ENCODE results near the gene STK25. TPM values are rescaled to one million over a fixed set of nuclear protein-coding genes. Genes with fewer than 3 reads are reported as not detected.

STK25 gene
- total and polyA plus RNA-seq, 2 of the 8 experiments (the other 6 are each of a cell fraction or from before 2014, with no cell fraction given): 159 to 546 TPM

- CTCF ChIA-PET (ENCODE audit: partially characterized antibody): no interaction called here
- FAIRE-seq: no peak
- WGBS, 2 experiments (ENCODE audit: extremely low coverage in 1 of 2, insufficient coverage in 1 of 2, insufficient read length in 1 of 2, insufficient replicate concordance in 2 of 2, low coverage in 1 of 2, low lambda C conversion rate in 2 of 2, missing lambda C conversion rate in 1 of 2): 96% methylated on average over 18 of the region's 18 CpGs; no CpG with 5 or more reads in 1 of the 2 experiments
Measured at GRCh38 chr2:241463276-241464135, 44.9 kb downstream of the STK25 start.

More at GRCh38 chr2:241463276-241464135, 44.9 kb downstream of the STK25 start:
- H3K4ac ChIP-seq (replicated peaks; ENCODE audit: insufficient read length, low read depth, low read length): no peak overlapping the region
- H3K4me1 ChIP-seq (replicated peaks in 1 of 4; ENCODE audit: control insufficient read depth in 3 of 4, insufficient read depth in 4 of 4, low read length in 3 of 4): no peaks in the 10 kb centered on the region
- H3K36me3 ChIP-seq (ENCODE audit: control insufficient read depth in 2 of 4, insufficient read depth in 4 of 4, low read length in 3 of 4): no peaks in the 10 kb centered on the region
- peaks cover 0 to 3% of the 10 kb centered on the region in 2 experiments for H4K20me1 ChIP-seq (replicated peaks in 1 of 2; ENCODE audit: control insufficient read depth in 1 of 2, insufficient read depth in 2 of 2, low read length in 2 of 2)
- H3K4me2 ChIP-seq (ENCODE audit: insufficient read depth in 1 of 2, low read depth in 2 of 2, low read length in 2 of 2): no peak overlapping the region
- no peak overlapping the region for H2AFZ ChIP-seq (ENCODE audit: low read length)
- no peak overlapping the region for H2AK5ac ChIP-seq (ENCODE audit: low read depth, low read length)
- no peak overlapping the region for H2BK5ac ChIP-seq (ENCODE audit: low read depth, low read length)
- no peak overlapping the region for H3K27ac ChIP-seq (ENCODE audit: low read depth, low read length)
- no peak overlapping the region for H4K5ac ChIP-seq (ENCODE audit: insufficient read length, low read depth, low read length)
- H2BK12ac ChIP-seq (ENCODE audit: low read depth, low read length): no peak overlapping the region
- H3K9ac ChIP-seq (replicated peaks in 1 of 4; ENCODE audit: extremely low read depth in 1 of 4, low read depth in 3 of 4, low read length in 3 of 4): no peak overlapping the region
- H3K14ac ChIP-seq (ENCODE audit: insufficient read length): no peak overlapping the region
- peak overlapping the region; percentile 68; the same call in 1 of the 2 replicates for H4K8ac ChIP-seq (ENCODE audit: extremely low read depth, insufficient read depth, low read length)
- H2BK20ac ChIP-seq (ENCODE audit: low read length): no peak overlapping the region
- POLR2A ChIA-PET (ENCODE audit: partially characterized antibody): no interaction called here
- no peak overlapping the region for H3K56ac ChIP-seq (replicated peaks; ENCODE audit: insufficient read length, low read depth, low read length)
- H3K18ac ChIP-seq (ENCODE audit: extremely low read depth, low read length): no peak overlapping the region
- H4K91ac ChIP-seq (replicated peaks; ENCODE audit: insufficient read length, low read length): no peak overlapping the region
- no peak for DNase-seq (ENCODE audit: low read depth in 1 of 2, low spot score in 2 of 2)
- H3K9me3 ChIP-seq (ENCODE audit: insufficient read depth in 2 of 2, low read depth in 1 of 2, low read length in 1 of 2): no peaks in the 10 kb centered on the region
- no peak overlapping the region for H3K23ac ChIP-seq (ENCODE audit: insufficient read length)
- no peaks in the 10 kb centered on the region for H3K79me2 ChIP-seq (ENCODE audit: control insufficient read depth in 1 of 2, insufficient read depth in 2 of 2, low read length in 2 of 2)
- no peak overlapping the region for H3K4me3 ChIP-seq (ENCODE audit: extremely low read depth in 1 of 4, insufficient read depth in 2 of 4, low read depth in 3 of 4, low read length in 4 of 4)
- no peaks in the 10 kb centered on the region; the same call in 1 of the 2 replicates for H3K23me2 ChIP-seq (ENCODE audit: low read depth, low read length)
- no peaks in the 10 kb centered on the region for H3K79me1 ChIP-seq (ENCODE audit: low read depth, low read length)
- TF ChIP-seq POLR2A (IDR thresholded peaks at IDR 0.05; ENCODE audit: control extremely low read depth in 1 of 2, low read depth in 2 of 2, low read length in 2 of 2): no peak
- H2BK120ac ChIP-seq (replicated peaks; ENCODE audit: low read depth, low read length): no peak overlapping the region
- H2BK15ac ChIP-seq (ENCODE audit: low read length): no peak overlapping the region
- H3K27me3 ChIP-seq (replicated peaks in 1 of 4; ENCODE audit: control insufficient read depth in 3 of 4, extremely low read depth in 1 of 4, insufficient read depth in 3 of 4, low read length in 3 of 4): no peaks in the 10 kb centered on the region; a peak in 1 of 7 replicates
